HG03439 (cell line): ENCODE results near the gene APCDD1.
A peak's percentile ranks its signal among the peaks of the same experiment; 100 is the strongest.
"Not testable (repeated sequence)": the region's sequence is repeated elsewhere in the genome, so short reads cannot be mapped to it uniquely, and the experiment has no call there.

ENCODE experiments used
- ATAC-seq: cut with Tn5 transposase; IDR thresholded peaks from one replicate; pipeline ENCODE4 v1.9.1; 2021; ENCODE audit warnings: mild to moderate bottlenecking, moderate library complexity; ENCODE audit not compliant: unreplicated experiment

Gene APCDD1

DNA sequence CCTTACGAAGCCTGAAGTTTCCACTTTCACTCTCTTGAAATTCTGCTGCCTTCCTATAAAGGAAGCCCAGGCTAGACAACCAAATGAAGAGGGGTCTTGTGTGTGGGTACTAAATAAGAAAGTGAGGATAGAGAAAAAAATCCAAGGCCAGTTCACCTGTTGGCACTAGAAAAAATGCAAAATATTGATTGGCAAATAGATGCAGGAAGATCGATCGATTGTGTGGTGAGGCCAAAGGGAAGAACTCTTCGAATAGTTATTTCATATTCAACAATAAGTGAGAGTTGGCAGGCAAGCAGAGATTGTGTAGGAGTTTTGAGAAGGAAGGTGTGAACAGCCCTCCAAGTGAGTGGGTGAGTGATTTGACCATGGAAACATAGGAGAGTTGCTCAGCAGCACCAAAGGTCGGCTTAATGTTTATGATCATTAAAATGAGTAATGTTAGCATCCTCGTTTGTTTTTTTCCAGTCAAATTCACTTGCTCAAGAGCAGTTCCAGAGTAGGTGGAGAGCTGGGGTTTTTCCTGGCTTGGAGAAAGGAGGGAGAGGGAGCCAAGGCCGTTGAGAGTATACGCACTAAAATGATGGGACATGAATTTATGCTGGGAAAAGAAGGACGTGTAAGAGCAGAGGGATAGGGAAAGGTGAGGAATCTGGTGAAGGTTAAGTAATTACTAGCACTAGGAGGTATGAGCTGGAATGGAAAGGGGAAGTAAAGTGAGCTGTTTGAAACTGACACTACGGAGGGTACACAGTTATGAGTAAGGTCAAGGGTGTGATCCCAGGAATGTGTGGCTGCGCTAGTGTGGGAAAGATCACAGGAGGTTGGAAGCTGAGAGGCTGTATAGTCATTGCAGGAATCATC is 70.3 kb downstream of the APCDD1 start:
- no peak for ATAC-seq

DNA sequence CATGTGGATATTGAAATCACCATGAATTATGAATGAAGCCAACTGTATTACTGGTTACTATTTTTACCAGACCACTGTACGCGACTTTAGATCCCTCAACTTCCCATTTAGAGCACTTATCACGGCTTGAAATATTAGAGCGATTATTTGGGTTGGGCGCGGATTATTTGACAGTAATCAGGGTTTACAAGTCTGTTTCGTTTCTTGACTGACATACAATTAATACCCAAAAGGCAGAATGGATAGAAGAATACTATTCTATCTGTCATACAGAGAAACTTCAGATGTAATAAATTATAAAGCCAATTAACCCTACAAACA is 70.9 kb downstream of the APCDD1 start:
- ATAC-seq = no peak

- peak; percentile 82 for ATAC-seq
Measured at GRCh38 chr18:10525697-10526560, 71.5 kb downstream of the APCDD1 start, which contains the start of gene NAPG. Gene NAPG, plus strand, starts transcription at chr18:10526027. Its CDS starts 76 bp downstream, at chr18:10526103.

DNA sequence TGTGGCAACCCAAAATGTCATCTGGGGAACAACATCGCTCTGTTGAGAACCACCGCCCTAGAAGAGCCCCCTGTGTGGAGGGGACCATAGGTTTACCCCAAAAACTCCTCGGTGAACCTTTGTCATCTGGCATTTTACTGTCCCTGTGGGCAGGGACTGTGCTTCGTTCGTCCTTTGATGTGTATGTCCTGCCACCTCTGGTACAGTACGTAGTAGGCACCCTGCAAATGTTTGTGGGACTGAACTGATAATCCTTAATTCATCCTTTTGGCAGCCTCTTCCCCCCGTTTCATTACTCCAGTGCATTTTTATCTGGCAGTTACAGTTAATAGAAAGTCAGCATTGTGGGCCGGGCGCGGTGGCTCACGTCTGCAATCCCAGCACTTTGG is 72.1 kb downstream of the APCDD1 start:
- ATAC-seq = peak; percentile 2

DNA sequence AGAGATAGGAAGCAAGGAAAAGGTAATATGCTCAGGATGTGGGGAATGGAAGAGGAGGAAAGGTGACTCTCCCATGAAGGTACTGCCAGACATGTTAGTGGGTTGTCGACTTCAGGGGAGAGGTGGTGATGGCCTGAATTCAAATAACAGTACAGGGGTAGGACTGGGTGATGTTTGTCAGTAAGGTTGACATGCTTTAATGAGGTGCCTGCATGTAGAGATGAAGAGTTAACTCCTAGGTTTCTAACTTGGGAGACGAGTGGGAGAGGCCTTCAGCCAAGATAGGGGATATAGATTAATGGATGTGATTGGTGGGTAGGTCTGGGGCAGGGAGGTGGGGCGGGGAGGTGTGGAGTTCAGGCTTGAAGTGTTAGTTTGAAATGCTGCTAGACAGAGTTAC is 74.0 kb downstream of the APCDD1 start:
- no peak for ATAC-seq

DNA sequence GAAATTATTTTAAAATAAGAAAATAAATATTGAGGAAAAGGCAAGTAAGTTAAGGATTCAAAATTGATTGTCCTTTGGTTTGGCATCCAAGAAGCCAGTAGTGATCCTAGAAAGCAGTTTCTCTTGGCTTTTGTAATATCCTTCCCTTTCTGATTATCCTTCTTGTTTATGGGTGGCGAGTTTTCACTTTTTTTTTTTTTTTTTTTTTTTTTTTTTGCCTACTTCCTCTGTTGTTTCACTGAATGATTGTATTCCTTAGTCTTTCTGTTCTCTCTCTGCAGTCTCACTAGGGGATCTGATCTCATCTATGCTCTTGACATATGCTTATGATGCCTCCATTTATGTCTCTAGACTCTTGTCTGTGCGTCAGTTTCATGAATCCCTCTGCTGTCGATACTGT is 75.6 kb downstream of the APCDD1 start:
- no peak for ATAC-seq

- no peak for ATAC-seq
Measured at GRCh38 chr18:10530852-10531251, 76.4 kb downstream of the APCDD1 start.

DNA sequence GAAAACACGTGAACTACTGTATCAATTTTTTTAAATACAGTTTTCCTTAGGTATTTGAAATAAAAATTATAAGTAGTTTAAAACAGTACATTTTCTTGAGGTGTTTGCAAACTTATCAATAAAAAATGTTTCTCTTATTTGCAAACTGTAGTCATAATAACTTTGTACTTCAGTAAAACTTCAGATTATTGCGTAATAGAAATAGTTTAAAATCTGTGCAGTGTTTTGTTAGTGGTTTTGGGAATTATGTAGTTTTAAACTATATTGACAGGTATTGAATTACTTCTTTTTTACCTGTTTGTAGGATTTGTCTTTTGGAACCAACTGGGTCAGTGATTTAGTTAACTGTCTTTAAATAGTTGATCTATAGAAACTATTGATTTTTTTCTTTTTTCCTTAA is 78.7 kb downstream of the APCDD1 start:
- no peak for ATAC-seq

DNA sequence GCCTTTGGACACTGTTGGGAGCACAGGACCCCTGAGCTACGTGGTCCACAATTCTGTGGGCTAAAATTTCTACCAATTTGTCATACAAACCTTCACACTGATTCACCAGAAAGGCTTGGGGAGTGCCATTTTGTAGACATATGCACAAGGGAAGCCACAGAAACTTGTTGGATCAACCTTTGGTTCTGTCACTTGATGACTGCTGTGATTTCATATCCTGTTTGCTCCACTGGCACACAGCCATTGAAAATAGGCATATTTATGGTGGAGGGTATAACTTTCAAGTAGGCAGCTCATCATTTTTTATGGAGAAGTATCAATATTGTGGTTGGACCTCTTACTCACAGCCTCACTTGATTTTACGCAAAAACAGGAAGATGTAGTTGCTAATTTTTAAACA is 81.8 kb downstream of the APCDD1 start:
- no peak for ATAC-seq

DNA sequence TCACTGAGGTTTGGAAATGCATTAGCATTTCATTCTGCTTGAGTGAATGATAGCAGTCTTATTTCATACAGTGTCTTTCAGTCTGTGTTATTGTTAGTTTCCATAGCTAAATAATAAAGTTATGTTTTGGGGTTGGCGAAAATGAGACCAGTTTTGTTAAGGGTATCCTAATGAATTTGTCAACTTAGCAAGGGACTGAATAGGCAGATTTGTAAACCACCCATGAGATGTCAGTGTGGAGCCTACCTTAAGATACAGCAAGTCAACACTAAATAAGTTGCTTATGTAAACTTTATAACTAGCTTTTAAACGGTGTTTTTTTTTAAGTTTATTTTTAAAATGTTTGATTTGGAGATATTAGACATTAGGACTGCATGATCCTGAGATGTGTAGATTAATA is 83.3 kb downstream of the APCDD1 start:
- no peak for ATAC-seq

- ATAC-seq = not testable (repeated sequence)
Measured at GRCh38 chr18:10539124-10539523, 84.7 kb downstream of the APCDD1 start.
